Measurements from ENCODE around the gene ASTN2.

The ASTN2 gene

GRCh38 chr9:116411506-116411905 is 1003.4 kb downstream of the ASTN2 start:
- H3K9me2 ChIP-seq (replicated peaks; ENCODE audit: control insufficient read depth, low read length) = no peaks in the 10 kb centered on the region
- H3F3A ChIP-seq (ENCODE audit: control insufficient read depth, insufficient read depth) = no peaks in the 10 kb centered on the region
- no peaks in the 10 kb centered on the region for H3K79me2 ChIP-seq (ENCODE audit: control insufficient read depth, low read length)
- no peaks in the 10 kb centered on the region for H3K36me3 ChIP-seq (ENCODE audit: control insufficient read depth, low read length)
- H3K4me3 ChIP-seq (ENCODE audit: low read length) = no peak overlapping the region
- no peaks in the 10 kb centered on the region for H3K4me1 ChIP-seq (ENCODE audit: control insufficient read depth, low read length)
- H3K27me3 ChIP-seq (ENCODE audit: control insufficient read depth, low read length) = no peaks in the 10 kb centered on the region
- H3K9me3 ChIP-seq (ENCODE audit: control insufficient read depth, insufficient read depth, low read length) = no peaks in the 10 kb centered on the region
- no peak overlapping the region for H3K27ac ChIP-seq (ENCODE audit: low read depth, low read length)
- no peaks in the 10 kb centered on the region for H4K20me1 ChIP-seq (ENCODE audit: control insufficient read depth, insufficient read depth, low read depth, low read length)
- TF ChIP-seq CTCF (IDR thresholded peaks at IDR 0.05; ENCODE audit: low read depth, low read length, poor library complexity, severe bottlenecking) (no peak), EZH2phosphoT487 (IDR thresholded peaks at IDR 0.05; ENCODE audit: borderline replicate concordance, low read length) (no peak)
- H3K4me2 ChIP-seq (ENCODE audit: low read length) = no peak overlapping the region

GRCh38 chr9:116409638-116410037 is 1005.2 kb downstream of the ASTN2 start:
- TF ChIP-seq CTCF (IDR thresholded peaks at IDR 0.05; ENCODE audit: low read depth, low read length, poor library complexity, severe bottlenecking) (no peak), EZH2phosphoT487 (IDR thresholded peaks at IDR 0.05; ENCODE audit: borderline replicate concordance, low read length) (no peak)
- H3K4me3 ChIP-seq (ENCODE audit: low read length) = no peak overlapping the region
- no peaks in the 10 kb centered on the region for H3K9me2 ChIP-seq (replicated peaks; ENCODE audit: control insufficient read depth, low read length)
- H3K27me3 ChIP-seq (ENCODE audit: control insufficient read depth, low read length) = no peaks in the 10 kb centered on the region
- no peaks in the 10 kb centered on the region for H3F3A ChIP-seq (ENCODE audit: control insufficient read depth, insufficient read depth)
- no peaks in the 10 kb centered on the region for H4K20me1 ChIP-seq (ENCODE audit: control insufficient read depth, insufficient read depth, low read depth, low read length)
- H3K79me2 ChIP-seq (ENCODE audit: control insufficient read depth, low read length) = no peaks in the 10 kb centered on the region
- no peaks in the 10 kb centered on the region for H3K9me3 ChIP-seq (ENCODE audit: control insufficient read depth, insufficient read depth, low read length)
- H3K4me1 ChIP-seq (ENCODE audit: control insufficient read depth, low read length) = no peaks in the 10 kb centered on the region
- H3K4me2 ChIP-seq (ENCODE audit: low read length) = no peak overlapping the region
- H3K27ac ChIP-seq (ENCODE audit: low read depth, low read length) = no peak overlapping the region
- H3K36me3 ChIP-seq (ENCODE audit: control insufficient read depth, low read length) = no peaks in the 10 kb centered on the region

- H3K9me3 ChIP-seq (ENCODE audit: control insufficient read depth, insufficient read depth, low read length) = no peaks in the 10 kb centered on the region
- H3K4me2 ChIP-seq (ENCODE audit: low read length) = no peak overlapping the region
- no peaks in the 10 kb centered on the region for H4K20me1 ChIP-seq (ENCODE audit: control insufficient read depth, insufficient read depth, low read depth, low read length)
- TF ChIP-seq CTCF (IDR thresholded peaks at IDR 0.05; ENCODE audit: low read depth, low read length, poor library complexity, severe bottlenecking) = no peak
- H3K4me1 ChIP-seq (ENCODE audit: control insufficient read depth, low read length) = no peaks in the 10 kb centered on the region
- no peak overlapping the region for H3K27ac ChIP-seq (ENCODE audit: low read depth, low read length)
- no peaks in the 10 kb centered on the region for H3K27me3 ChIP-seq (ENCODE audit: control insufficient read depth, low read length)
- H3K4me3 ChIP-seq (ENCODE audit: low read length) = no peak overlapping the region
- no peaks in the 10 kb centered on the region for H3K9me2 ChIP-seq (replicated peaks; ENCODE audit: control insufficient read depth, low read length)
- no peaks in the 10 kb centered on the region for H3K36me3 ChIP-seq (ENCODE audit: control insufficient read depth, low read length)
- no peaks in the 10 kb centered on the region for H3K79me2 ChIP-seq (ENCODE audit: control insufficient read depth, low read length)
- H3F3A ChIP-seq (ENCODE audit: control insufficient read depth, insufficient read depth) = no peaks in the 10 kb centered on the region
These were observed 1005.7 kb downstream of the ASTN2 start for GRCh38 chr9:116409129-116409528.

- no peak for TF ChIP-seq EZH2phosphoT487 (IDR thresholded peaks at IDR 0.05; ENCODE audit: borderline replicate concordance, low read length)
- no peak for TF ChIP-seq CTCF (IDR thresholded peaks at IDR 0.05; ENCODE audit: low read depth, low read length, poor library complexity, severe bottlenecking)
- Histone ChIP-seq H3K27me3 (ENCODE audit: control insufficient read depth, low read length) (no peaks in the 10 kb centered on the region), H3K4me2 (ENCODE audit: low read length) (no peak overlapping the region), H3K4me1 (ENCODE audit: control insufficient read depth, low read length) (no peaks in the 10 kb centered on the region), H3K9me2 (replicated peaks; ENCODE audit: control insufficient read depth, low read length) (no peaks in the 10 kb centered on the region), H3F3A (ENCODE audit: control insufficient read depth, insufficient read depth) (no peaks in the 10 kb centered on the region), H4K20me1 (ENCODE audit: control insufficient read depth, insufficient read depth, low read depth, low read length) (no peaks in the 10 kb centered on the region), H3K27ac (ENCODE audit: low read depth, low read length) (no peak overlapping the region), H3K4me3 (ENCODE audit: low read length) (no peak overlapping the region), H3K79me2 (ENCODE audit: control insufficient read depth, low read length) (no peaks in the 10 kb centered on the region), H3K36me3 (ENCODE audit: control insufficient read depth, low read length) (no peaks in the 10 kb centered on the region), H3K9me3 (ENCODE audit: control insufficient read depth, insufficient read depth, low read length) (no peaks in the 10 kb centered on the region)
These were observed 1008.4 kb downstream of the ASTN2 start for GRCh38 chr9:116406469-116406868.

Measured in DOHH2 (cell line).